Lower lobe of right lung (tissue), 2 donors: ENCODE measurements around the gene MAK. TPM values are rescaled to one million over a fixed set of nuclear protein-coding genes. Genes with fewer than 3 reads are reported as not detected.

Experiments
- ATAC-seq, 2 donors: fragments of 200-7000 bp; cut with Tn5 transposase; one replicate each; pipeline ENCODE4 v1.9.1; 2020 to 2022; ENCODE audit warnings: mild to moderate bottlenecking in 2 of 2, moderate library complexity in 2 of 2
- DNase-seq: peaks from one replicate; pipeline ENCODE4 v3.0.0-alpha.2; 2020
- H3K27ac ChIP-seq: fragments of 200-600 bp; one replicate; pipeline ENCODE4 v1.8.0; 2022
- H3K27me3 ChIP-seq: fragments of 200-600 bp; one replicate; pipeline ENCODE4 v1.8.0; 2022; ENCODE audit warnings: low read depth
- H3K36me3 ChIP-seq: fragments of 200-600 bp; one replicate; pipeline ENCODE4 v1.8.0; 2022; ENCODE audit warnings: mild to moderate bottlenecking
- H3K4me1 ChIP-seq: fragments of 200-600 bp; one replicate; pipeline ENCODE4 v1.8.0; 2022
- H3K4me3 ChIP-seq: fragments of 200-600 bp; one replicate; pipeline ENCODE4 v1.8.0; 2022; ENCODE audit warnings: mild to moderate bottlenecking
- H3K9me3 ChIP-seq: fragments of 200-600 bp; one replicate; pipeline ENCODE4 v1.8.0; 2022
- intact Hi-C: fragments of 100-400 bp; cut with DNase I; formaldehyde crosslinking; loops from one replicate; pipeline ENCODE4 v1.11.0; 2022
- total RNA-seq: library from RNA; stranded (reverse); fragmentation: NEBNext Ultra II Directional; extraction: Animal tissue kit (Norgen Biotek cat#: 25700); gene quantifications from one replicate; pipeline ENCODE4 v1.2.1, GENCODE V29; 2021
- TF ChIP-seq, protein P1 (sequence below): fragments of 200-600 bp; IDR thresholded peaks from one replicate; pipeline ENCODE4 v1.8.0; 2022; ENCODE audit warnings: antibody characterized with exemption, mild to moderate bottlenecking
- donor health status: DM: no; HTN: yes; CAD: no; lungs with severe emphysema.

The MAK gene
- total RNA-seq, 1 donor from 2014 or later, result 1.3 TPM

DNA sequence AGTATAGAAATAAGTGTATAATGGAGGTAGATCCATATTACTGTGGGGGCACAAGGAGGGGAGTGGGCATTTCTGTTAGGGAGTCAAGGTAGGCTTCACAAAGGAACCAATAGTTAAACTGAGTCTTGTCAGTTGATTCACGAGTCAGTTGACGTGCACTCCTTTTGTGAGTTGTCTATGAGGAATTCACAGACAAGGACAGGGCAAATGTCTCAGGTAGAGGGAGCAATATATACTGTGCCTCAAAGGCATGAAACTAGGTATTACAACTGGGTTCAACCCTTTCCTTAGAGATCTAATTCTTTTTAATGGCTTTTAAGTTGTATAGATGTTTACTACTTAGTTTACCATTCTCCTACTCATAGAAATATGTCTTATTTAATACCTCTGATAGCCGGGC, 104.5 kb downstream of the MAK start:
- TF ChIP-seq, protein P1, sequence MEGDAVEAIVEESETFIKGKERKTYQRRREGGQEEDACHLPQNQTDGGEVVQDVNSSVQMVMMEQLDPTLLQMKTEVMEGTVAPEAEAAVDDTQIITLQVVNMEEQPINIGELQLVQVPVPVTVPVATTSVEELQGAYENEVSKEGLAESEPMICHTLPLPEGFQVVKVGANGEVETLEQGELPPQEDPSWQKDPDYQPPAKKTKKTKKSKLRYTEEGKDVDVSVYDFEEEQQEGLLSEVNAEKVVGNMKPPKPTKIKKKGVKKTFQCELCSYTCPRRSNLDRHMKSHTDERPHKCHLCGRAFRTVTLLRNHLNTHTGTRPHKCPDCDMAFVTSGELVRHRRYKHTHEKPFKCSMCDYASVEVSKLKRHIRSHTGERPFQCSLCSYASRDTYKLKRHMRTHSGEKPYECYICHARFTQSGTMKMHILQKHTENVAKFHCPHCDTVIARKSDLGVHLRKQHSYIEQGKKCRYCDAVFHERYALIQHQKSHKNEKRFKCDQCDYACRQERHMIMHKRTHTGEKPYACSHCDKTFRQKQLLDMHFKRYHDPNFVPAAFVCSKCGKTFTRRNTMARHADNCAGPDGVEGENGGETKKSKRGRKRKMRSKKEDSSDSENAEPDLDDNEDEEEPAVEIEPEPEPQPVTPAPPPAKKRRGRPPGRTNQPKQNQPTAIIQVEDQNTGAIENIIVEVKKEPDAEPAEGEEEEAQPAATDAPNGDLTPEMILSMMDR, result no peak
- Histone ChIP-seq H3K9me3 (no peaks in the 10 kb centered on the region), H3K4me3 (no peak overlapping the region), H3K4me1 (no peaks in the 10 kb centered on the region), H3K36me3 (peaks cover 39% of the 10 kb centered on the region), H3K27me3 (no peaks in the 10 kb centered on the region), H3K27ac (no peak overlapping the region)
- no peak for DNase-seq
- intact Hi-C loops, result no loop called here
- no peak for ATAC-seq

DNA sequence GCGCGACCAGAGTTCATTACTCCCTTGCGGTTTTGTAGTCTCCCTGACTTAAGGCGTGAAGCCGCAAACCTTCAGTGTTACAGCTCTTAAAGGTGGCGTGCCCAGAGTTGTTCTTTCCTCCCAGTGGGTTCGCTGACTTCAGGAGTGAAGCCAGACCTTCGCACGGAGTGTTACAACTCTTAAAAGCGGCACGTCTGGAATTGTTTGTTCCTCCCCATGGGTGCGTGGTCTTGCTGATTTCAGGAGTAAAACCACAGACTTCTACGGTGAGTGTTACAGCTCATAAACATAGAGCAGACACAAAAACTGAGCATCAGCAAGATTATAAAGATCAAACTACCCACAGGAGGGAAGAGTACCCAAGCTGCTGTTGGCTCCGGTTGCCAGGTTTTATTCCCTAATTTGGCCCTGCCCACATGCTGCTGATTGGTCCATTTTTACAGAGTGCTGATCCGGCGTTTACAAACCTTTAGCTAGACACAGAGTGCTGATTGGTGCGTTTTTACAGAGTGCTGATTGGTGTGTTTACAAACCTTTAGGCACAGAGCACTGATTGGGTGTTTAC, 105.1 kb downstream of the MAK start:
- DNase-seq (no peak), ATAC-seq (peak in 1 of 2 donors; percentile 21)
- no peak overlapping the region for H3K27ac ChIP-seq
- no peaks in the 10 kb centered on the region for H3K4me1 ChIP-seq
- H3K36me3 ChIP-seq, result peaks cover 46% of the 10 kb centered on the region
- H3K4me3 ChIP-seq, result no peak overlapping the region
- TF ChIP-seq, protein P1, result no peak
- H3K27me3 ChIP-seq, result no peaks in the 10 kb centered on the region
- intact Hi-C loops, result no loop called here
- H3K9me3 ChIP-seq, result no peaks in the 10 kb centered on the region

DNA sequence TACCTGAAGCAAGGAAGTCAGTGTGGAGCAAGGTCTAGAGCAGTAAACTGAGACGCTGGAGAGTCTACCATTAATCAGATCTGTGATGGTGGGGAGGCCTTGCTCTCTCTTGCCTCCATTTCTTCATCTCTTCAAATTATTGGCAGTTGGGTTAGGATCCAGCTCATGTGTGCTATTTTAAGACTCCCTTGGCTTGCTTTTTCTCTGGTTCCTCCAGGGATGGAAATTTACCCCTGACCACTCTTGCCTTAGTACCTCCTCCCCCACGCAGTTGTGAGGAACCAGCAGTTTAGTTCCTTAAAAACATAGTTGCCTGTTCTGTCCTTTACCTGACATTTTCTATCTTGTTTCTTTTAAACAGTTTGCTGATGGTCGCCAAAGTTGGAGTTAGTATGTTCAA, 108.1 kb downstream of the MAK start:
- H3K36me3 ChIP-seq, result peaks cover 60% of the 10 kb centered on the region
- TF ChIP-seq, protein P1, result no peak
- DNase-seq (no peak), ATAC-seq (no peak)
- H3K4me3 ChIP-seq, result no peak overlapping the region
- H3K27ac ChIP-seq, result no peak overlapping the region
- H3K4me1 ChIP-seq, result no peaks in the 10 kb centered on the region
- H3K9me3 ChIP-seq, result no peaks in the 10 kb centered on the region
- intact Hi-C loops, result no loop called here
- no peaks in the 10 kb centered on the region for H3K27me3 ChIP-seq

DNA sequence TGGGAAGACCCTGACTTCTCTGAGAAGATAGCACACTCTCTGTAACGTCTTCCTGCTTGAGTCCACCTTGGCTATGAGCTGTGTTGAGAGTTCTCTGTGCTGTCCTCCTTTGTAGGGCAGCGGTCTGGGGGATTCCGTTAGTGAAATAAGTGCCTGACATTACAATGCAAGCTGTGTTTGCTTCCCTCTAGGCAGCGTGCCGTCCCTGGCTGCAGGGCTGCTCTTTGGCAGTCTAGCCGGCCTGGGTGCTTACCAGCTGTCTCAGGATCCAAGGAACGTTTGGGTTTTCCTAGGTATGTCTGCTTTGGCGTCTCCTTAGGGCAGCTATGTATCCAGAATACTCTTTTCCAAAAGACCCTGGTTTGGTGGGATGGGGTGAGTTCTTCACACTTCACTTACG, 112.6 kb downstream of the MAK start:
- peaks cover 25% of the 10 kb centered on the region for H3K4me1 ChIP-seq
- no peak for ATAC-seq
- TF ChIP-seq, protein P1, result no peak
- intact Hi-C loops, result no loop called here
- no peaks in the 10 kb centered on the region for H3K27me3 ChIP-seq
- H3K36me3 ChIP-seq, result peaks cover 39% of the 10 kb centered on the region
- no peaks in the 10 kb centered on the region for H3K9me3 ChIP-seq
- H3K4me3 ChIP-seq, result no peak overlapping the region
- no peak for DNase-seq
- no peak overlapping the region for H3K27ac ChIP-seq

DNA sequence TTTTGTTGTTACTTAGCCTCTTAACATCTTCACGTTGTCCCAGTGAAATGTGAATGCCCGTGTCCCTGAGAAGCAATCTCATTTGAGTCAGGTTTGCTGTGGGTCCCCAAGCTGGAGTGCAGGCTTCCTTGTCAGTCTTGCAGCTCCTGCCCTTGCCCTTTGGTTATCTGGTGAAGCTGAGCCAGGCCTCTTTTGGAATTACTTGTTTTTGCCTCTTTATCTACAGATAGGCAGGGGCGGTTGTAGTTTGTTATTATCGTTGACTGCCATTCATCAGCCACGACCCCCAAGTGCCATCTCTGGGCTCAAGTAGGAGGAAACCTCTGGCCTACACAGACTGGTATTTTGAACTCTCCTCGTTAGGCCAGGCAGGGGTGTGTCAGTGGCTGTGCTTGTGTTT, 113.3 kb downstream of the MAK start:
- no peaks in the 10 kb centered on the region for H3K9me3 ChIP-seq
- DNase-seq (no peak), ATAC-seq (no peak)
- peaks cover 25% of the 10 kb centered on the region for H3K4me1 ChIP-seq
- TF ChIP-seq, protein P1, result no peak
- no peaks in the 10 kb centered on the region for H3K27me3 ChIP-seq
- peaks cover 32% of the 10 kb centered on the region for H3K36me3 ChIP-seq
- intact Hi-C loops, result no loop called here
- no peak overlapping the region for H3K27ac ChIP-seq
- H3K4me3 ChIP-seq, result no peak overlapping the region

DNA sequence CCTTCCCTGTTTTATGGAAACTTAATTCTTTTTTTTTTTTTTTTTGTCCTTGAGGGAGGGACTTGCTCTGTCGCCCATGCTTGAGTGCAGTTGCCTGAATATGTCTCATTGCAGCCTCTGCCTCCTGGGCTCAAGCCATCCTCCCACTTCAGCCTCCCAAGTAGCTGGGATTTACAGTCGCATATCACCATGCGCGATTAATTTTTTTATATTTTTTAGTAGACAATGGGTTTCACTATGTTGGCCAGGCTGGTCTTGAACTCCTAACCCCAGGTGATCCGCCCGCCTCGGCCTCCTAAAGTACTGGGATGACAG, 114.8 kb downstream of the MAK start:
- H3K4me1 ChIP-seq, result peaks cover 25% of the 10 kb centered on the region
- H3K4me3 ChIP-seq, result peak overlapping the region; percentile 83
- intact Hi-C loops, result no loop called here
- TF ChIP-seq, protein P1, result no peak
- no peaks in the 10 kb centered on the region for H3K27me3 ChIP-seq
- no peaks in the 10 kb centered on the region for H3K9me3 ChIP-seq
- no peak for DNase-seq
- ATAC-seq, result peak in 1 of 2 donors; percentile 11
- peaks cover 18% of the 10 kb centered on the region for H3K36me3 ChIP-seq
- peak overlapping the region; percentile 89 for H3K27ac ChIP-seq
